DND-41 (cell line): ENCODE measurements around the gene TRIM3.

ENCODE experiments used
- EZH2 ChIP-seq: IDR thresholded peaks from 3 replicates; pipeline ENCODE4 v1.6.1; 2012; ENCODE audit warnings: borderline replicate concordance, low read depth, mild to moderate bottlenecking, moderate library complexity, low read length, inconsistent platforms; ENCODE audit not compliant: severe bottlenecking
- TF ChIP-seq, protein P1 (sequence below): IDR thresholded peaks from 2 replicates; pipeline ENCODE4 v1.5.1; 2012; ENCODE audit warnings: borderline replicate concordance, low read length, moderate library complexity, mild to moderate bottlenecking; ENCODE audit not compliant: poor library complexity, severe bottlenecking; ENCODE audit errors: extremely low read depth

DNA sequence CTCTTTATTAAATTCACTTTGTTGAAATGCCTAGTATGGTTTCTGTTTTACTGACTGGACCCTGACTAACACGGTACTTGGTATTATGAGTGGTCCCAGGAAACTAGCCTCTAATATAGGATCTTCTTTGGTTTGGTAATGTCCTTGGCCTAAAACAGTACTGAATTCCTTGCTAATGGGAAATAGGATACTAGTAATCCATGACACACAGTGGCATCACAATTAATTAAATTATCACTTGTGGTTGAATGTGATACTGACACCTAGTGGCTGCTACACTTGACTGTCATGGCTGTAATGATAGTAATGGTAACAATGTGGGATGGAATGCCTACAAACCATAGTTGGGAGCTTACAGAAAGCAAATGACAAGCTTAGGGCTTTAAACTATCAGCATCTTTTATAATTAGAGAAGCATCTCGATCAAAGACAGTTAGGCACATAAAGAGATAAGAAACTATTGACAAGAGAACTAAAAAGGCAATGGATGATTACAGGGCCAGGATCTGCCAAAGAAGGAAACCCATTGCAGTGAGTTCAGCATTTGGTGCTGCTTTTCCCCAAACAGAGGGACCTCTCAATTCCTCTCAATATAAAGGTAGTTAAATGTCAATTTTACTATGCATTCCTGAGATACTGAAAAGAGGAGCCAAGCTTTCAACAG lies 32.0 kb upstream of the TRIM3 start:
- TF ChIP-seq, protein P1, sequence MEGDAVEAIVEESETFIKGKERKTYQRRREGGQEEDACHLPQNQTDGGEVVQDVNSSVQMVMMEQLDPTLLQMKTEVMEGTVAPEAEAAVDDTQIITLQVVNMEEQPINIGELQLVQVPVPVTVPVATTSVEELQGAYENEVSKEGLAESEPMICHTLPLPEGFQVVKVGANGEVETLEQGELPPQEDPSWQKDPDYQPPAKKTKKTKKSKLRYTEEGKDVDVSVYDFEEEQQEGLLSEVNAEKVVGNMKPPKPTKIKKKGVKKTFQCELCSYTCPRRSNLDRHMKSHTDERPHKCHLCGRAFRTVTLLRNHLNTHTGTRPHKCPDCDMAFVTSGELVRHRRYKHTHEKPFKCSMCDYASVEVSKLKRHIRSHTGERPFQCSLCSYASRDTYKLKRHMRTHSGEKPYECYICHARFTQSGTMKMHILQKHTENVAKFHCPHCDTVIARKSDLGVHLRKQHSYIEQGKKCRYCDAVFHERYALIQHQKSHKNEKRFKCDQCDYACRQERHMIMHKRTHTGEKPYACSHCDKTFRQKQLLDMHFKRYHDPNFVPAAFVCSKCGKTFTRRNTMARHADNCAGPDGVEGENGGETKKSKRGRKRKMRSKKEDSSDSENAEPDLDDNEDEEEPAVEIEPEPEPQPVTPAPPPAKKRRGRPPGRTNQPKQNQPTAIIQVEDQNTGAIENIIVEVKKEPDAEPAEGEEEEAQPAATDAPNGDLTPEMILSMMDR: peak; percentile 85
- TF ChIP-seq EZH2: no peak
